Dedifferentiated amniotic fluid mesenchymal stem cell (primary cell): ENCODE data around the gene CCDC6.
"Not testable (repeated sequence)": the region's sequence is repeated elsewhere in the genome, so short reads cannot be mapped to it uniquely, and the experiment has no call there.

Source experiments
- DNase-seq: peaks from one replicate; pipeline ENCODE4 v3.0.0-alpha.2; 2016; ENCODE audit errors: extremely low spot score

The CCDC6 gene

GRCh38 chr10:59770689-59771088 is 135.7 kb downstream of the CCDC6 start:
- no peak for DNase-seq

- DNase-seq: no peak
Observed at GRCh38 chr10:59762505-59762904, 143.9 kb downstream of the CCDC6 start.

GRCh38 chr10:59757966-59758365 is 148.4 kb downstream of the CCDC6 start:
- DNase-seq: no peak

GRCh38 chr10:59754951-59755350 is 151.4 kb downstream of the CCDC6 start:
- DNase-seq: no peak

GRCh38 chr10:59753267-59753666 is 153.1 kb downstream of the CCDC6 start, which contains the start of gene MRLN:
TSS of gene MRLN (minus strand) at chr10:59753455.
- no peak for DNase-seq

- DNase-seq: no peak
Observed at GRCh38 chr10:59752278-59752940, 153.9 kb downstream of the CCDC6 start.

GRCh38 chr10:59750155-59750945 is 156.0 kb downstream of the CCDC6 start:
- no peak for DNase-seq

GRCh38 chr10:59748834-59749233 is 157.5 kb downstream of the CCDC6 start:
- DNase-seq: no peak

- DNase-seq: no peak
Observed at GRCh38 chr10:59745163-59745650, 161.1 kb downstream of the CCDC6 start.

- DNase-seq: not testable (repeated sequence)
Observed at GRCh38 chr10:59744762-59745161, 161.6 kb downstream of the CCDC6 start.

GRCh38 chr10:59744156-59744555 is 162.2 kb downstream of the CCDC6 start:
- DNase-seq: not testable (repeated sequence)

- no peak for DNase-seq
Observed at GRCh38 chr10:59741583-59741982, 164.8 kb downstream of the CCDC6 start.

- no peak for DNase-seq
Observed at GRCh38 chr10:59741048-59741447, 165.3 kb downstream of the CCDC6 start.
